ENCODE results near the gene ERFE. TPM values are rescaled to one million over a fixed set of nuclear protein-coding genes. Genes with fewer than 3 reads are reported as not detected.

Gene ERFE
- total RNA-seq, 1 donor from 2014 or later, result 86.8 TPM

- DNase-seq (ENCODE audit: low read depth), result no peak
- TF ChIP-seq CTCF (conservative IDR thresholded peaks at IDR 0.05; ENCODE audit: low read depth, low read length), result no peak
- H3K4me3 ChIP-seq (ENCODE audit: low read depth, low read length), result peak overlapping the region; percentile 62
Measured at GRCh38 chr2:238159661-238160205, 963 bp downstream of the ERFE start.

- DNase-seq (ENCODE audit: low read depth), result no peak
Measured at GRCh38 chr2:238160206-238161129, 1.7 kb downstream of the ERFE start.

DNA sequence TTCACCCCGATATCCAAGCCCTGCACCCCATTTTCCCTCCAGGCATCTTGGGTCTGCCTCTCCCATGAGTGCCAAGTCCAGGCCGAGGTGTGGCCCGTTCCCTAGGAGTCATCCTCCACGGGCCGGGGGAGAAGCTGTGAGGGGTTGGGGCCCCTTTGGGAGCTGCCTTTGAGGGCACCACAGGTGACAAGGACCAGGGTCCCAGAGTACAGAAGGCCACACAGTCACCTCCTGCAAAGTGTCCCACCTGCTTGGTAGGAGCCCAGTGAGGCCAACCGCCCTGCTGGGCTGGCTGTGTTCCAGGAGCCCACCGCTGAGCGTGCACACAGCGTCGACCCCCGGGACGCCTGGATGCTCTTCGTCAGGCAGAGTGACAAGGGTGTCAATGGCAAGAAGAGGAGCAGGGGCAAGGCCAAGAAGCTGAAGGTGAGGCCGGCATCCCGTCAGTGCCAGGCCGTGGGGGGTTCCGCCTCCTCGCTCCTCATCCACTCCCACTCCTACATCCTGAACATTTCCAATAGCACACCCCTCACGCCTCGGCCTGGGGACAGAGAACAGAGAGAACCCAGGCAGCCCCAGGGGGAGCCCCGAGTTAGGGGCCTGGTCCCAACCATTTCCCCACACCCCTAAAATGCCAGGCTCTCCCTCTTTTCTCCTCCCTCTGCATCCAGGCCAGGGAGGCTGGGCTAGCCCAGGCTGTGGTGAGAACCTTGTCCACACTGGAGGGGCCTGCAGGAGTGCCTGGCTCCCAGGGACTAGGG lies 2.7 kb downstream of the ERFE start:
- H3K4me3 ChIP-seq (ENCODE audit: low read depth, low read length), result no peak overlapping the region
- TF ChIP-seq CTCF (conservative IDR thresholded peaks at IDR 0.05; ENCODE audit: low read depth, low read length), result no peak
- DNase-seq (ENCODE audit: low read depth), result no peak

More at GRCh38 chr2:238160206-238161129, 1.7 kb downstream of the ERFE start:
- H3K4me3 ChIP-seq (ENCODE audit: low read depth, low read length), result peak overlapping the region; percentile 62
- TF ChIP-seq CTCF (conservative IDR thresholded peaks at IDR 0.05; ENCODE audit: low read depth, low read length), result peak; percentile 39

DNA sequence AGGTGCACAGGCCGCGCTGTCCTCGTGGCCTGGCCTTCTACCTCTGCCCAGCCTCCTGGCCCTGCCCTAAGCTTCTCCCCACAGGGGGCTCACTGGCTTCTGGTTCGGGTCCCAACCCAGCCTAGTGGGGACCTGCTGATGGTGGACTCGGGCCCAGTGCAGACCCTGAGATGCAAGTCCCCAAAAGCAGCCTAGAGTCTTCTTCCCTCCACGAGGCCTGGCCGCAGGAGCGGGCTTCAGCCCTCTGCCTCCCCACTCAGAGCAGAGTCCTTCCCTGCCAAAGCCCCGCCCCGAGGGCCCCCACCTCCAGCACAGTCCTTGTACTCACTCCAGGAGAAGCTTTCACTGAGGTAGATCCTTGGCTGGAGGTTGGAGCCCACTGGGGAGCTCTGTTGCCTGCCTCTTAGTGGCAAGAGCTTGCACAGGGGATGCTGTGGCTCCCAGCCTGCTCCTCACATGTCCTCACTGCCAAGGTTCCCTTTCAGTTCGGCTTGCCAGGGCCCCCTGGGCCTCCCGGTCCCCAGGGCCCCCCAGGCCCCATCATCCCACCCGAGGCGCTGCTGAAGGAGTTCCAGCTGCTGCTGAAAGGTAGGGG lies 3.6 kb downstream of the ERFE start:
- no peak for TF ChIP-seq CTCF (conservative IDR thresholded peaks at IDR 0.05; ENCODE audit: low read depth, low read length)
- H3K4me3 ChIP-seq (ENCODE audit: low read depth, low read length), result no peak overlapping the region
- no peak for DNase-seq (ENCODE audit: low read depth)

- no peak for DNase-seq (ENCODE audit: low read depth)
Measured at GRCh38 chr2:238162846-238163441, 4.2 kb downstream of the ERFE start.

More at GRCh38 chr2:238162846-238163441, 4.2 kb downstream of the ERFE start:
- no peak for TF ChIP-seq CTCF (conservative IDR thresholded peaks at IDR 0.05; ENCODE audit: low read depth, low read length)
- H3K4me3 ChIP-seq (ENCODE audit: low read depth, low read length), result peak overlapping the region; percentile 47
